ENCODE data around the gene HEPH.
"Not testable (repeated sequence)": the region's sequence is repeated elsewhere in the genome, so short reads cannot be mapped to it uniquely, and the experiment has no call there.

Gene HEPH

DNA sequence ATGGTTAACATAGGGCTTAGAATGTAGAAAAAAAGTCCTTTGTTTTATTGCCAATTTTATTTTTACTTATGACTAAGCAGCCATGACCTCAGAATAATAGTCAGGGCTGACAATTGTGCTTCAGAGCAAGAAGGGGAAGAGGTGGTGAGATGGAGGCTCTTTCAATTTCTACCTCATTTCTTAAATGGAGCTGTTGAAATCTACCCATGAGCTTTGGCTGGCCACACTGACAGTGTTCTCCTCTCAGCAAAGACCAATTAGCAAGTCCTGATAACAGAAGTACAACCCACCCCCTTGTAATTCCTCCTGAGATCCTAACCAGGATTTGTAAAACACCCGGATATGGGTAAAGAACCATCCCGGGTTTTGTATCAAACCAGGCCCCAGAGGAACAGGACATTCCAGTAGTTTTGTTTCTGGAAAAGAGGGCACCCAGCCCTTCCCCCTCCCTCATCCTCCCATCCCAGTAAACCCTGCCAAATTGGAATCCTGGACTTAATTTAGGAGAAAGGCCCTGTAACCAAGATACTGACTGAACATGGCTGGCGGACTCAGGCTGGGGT, at the start of gene HEPH:
HEPH (plus strand) TSS at position 399 of the 563 bp plus-strand sequence. CDS start 6,324 bp downstream, outside the sequence.
- no peak for DNase-seq (ENCODE audit: low read depth)

- DNase-seq (ENCODE audit: low read depth), result not testable (repeated sequence)
Measured at GRCh38 chrX:66118722-66119121, 45.3 kb upstream of the HEPH start.

GRCh38 chrX:66121354-66121753, 42.7 kb upstream of the HEPH start:
- not testable (repeated sequence) for DNase-seq (ENCODE audit: low read depth)

DNA sequence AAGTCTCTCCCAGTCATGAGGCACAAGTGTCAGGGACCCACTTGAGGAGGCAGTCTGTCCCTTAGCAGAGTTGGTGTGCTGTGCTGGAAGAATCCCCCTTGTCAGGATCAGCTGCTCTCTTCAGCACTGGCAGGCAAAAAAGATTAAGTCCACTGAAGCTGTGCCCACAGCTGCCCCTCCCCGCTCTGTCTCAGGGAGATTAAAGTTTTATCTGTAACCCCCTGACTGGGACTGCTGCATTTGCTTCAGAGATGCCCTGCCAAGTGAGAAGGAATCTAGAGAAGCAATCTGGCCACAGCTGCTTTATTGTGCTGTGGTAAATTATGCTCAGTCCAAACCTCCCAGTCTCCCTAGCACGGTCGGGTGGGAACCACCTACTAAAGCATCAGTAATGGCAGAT, 37.4 kb upstream of the HEPH start:
- DNase-seq (ENCODE audit: low read depth), result no peak

GRCh38 chrX:66130469-66130868, 33.6 kb upstream of the HEPH start:
- no peak for DNase-seq (ENCODE audit: low read depth)

DNA sequence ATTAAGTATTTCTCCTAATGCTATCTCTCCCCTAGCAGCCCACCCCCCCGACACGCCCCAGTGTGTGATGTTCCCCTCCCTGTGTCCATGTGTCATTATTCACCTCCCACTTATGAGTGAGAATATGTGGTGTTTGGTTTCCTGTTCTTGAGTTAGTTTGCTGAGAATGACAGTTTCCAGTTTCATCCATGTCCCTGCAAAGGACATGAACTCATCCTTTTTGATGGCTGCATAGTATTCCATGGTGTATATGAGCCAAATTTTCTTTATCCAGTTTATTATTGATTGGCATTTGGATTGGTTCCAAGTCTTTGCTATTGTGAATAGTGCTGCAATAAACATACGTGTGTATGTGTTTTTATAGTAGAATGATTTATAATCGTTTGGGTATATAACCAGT, 28.8 kb upstream of the HEPH start:
- not testable (repeated sequence) for DNase-seq (ENCODE audit: low read depth)

DNA sequence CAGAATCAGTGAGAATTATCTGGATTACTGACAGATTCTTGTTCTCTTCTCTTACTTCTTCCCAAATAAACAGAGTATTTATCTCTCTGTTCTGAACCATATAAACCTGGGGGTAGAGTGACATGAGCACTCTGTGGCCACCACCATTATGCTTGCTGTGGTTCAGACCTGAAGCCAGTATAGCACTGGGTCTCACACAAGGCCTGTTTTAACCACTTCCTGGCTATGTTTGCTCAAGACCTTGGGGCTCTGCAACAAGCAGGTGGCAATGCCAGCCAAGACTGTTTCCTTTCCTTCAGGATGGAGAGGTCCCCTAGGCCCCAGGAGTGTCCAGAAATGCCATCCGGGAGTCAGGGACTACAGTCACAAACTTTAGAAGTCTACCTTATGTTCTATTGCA, 21.7 kb upstream of the HEPH start:
- no peak for DNase-seq (ENCODE audit: low read depth)

GRCh38 chrX:66144258-66144657, 19.8 kb upstream of the HEPH start:
- DNase-seq (ENCODE audit: low read depth), result no peak

DNA sequence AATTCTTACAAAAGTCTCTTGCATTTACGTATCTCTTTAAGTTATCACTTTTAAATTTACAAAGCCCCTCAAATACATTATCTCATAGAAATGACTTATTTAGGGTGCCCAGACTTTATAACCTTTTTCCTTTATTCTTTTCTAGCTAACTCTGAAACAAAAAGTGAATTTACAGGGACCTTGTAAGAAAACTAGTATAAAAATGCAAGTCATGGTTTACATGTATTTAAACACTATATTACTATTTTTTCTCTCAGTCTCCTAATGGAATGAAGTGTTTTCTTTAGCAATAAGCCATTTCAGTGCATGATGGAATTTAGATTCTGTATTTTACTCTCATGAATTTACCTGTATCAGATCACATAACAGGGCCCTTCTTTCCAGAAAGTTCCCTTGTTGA, 14.5 kb upstream of the HEPH start:
- no peak for DNase-seq (ENCODE audit: low read depth)

DNA sequence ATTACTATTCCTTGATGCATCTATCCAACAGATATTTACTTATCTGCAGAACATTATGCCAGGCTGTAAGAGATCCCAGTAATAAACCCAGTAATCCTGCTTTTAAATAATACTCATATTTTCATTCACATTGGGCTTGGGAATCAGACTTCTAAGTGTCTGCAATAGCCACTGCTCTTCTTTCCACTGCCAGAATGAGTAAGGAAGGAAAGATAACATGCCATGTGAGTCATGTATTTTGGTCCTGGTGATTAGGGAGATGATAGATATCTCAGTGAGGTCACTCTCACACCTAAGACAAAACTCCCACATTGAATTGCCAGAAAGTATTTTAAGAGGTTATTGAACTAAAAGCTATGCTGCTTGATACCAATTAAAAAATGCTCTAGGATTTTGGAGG, 13.9 kb upstream of the HEPH start:
- no peak for DNase-seq (ENCODE audit: low read depth)

GRCh38 chrX:66162331-66162822, 1.7 kb upstream of the HEPH start:
- no peak for DNase-seq (ENCODE audit: low read depth)

- no peak for DNase-seq (ENCODE audit: low read depth)
Measured at GRCh38 chrX:66163447-66163846, 600 bp upstream of the HEPH start.

DNA sequence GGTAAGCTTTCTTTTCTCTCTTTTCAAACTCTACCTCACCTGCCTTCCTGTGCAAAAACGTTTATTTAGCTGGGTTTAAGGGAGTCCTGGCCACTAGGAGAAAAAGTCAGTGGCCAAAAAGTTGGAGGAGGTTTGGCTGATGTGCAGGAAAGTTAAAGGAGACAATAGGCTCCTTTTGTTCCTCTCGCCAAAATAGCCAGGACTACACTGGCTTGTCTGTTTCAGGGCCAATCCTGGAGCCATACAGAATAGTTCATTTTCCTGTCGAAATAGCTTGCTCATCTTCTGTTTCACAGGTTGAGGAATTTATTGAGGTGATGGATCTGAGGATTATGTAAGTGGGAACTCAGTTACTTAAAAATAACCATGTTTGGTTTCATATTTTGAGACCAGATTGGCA, 423 bp downstream of the HEPH start:
- DNase-seq (ENCODE audit: low read depth), result no peak

DNA sequence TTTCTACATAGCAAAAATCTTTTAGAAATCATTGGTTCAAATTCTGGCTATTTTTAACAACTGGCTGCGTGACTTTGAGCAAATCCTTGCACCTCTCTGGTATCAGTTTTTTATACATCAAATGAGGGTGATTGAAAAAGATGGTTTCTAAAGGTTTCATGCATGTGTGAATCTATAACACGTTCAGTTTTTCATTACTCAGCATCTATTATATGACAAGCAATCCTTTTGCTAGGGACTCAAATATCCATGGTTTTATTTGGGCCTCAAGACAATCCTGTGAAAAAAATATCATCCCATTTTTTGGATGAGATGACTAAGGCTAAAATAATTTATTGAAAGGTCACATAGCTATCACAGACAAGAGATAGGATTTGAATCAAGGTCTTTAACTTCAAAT, 884 bp downstream of the HEPH start:
- no peak for DNase-seq (ENCODE audit: low read depth)

- DNase-seq (ENCODE audit: low read depth), result no peak
Measured at GRCh38 chrX:66166671-66167070, 2.6 kb downstream of the HEPH start.

- DNase-seq (ENCODE audit: low read depth), result no peak
Measured at GRCh38 chrX:66167431-66167830, 3.4 kb downstream of the HEPH start.

GRCh38 chrX:66176134-66176533, 12.1 kb downstream of the HEPH start:
- no peak for DNase-seq (ENCODE audit: low read depth)

DNA sequence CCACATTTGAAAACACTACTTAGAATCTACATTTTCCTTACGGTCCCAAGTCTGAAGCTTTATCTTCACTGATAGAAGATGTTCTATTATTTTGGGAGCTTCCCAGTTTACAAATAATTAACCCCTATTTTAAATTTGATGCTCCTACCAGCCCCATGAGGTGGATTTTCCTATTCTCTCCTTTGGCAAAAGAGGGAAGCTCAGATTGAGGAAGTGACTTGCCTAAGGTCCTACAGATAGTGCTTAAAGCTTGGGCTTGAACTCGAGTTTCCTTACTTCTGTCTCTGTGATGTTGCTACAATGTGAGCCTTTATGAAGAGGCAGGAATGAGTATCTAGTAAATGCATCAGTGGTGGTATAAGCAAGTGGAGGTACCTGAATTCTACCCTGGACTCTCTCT, 27.5 kb downstream of the HEPH start:
- DNase-seq (ENCODE audit: low read depth), result no peak

DNA sequence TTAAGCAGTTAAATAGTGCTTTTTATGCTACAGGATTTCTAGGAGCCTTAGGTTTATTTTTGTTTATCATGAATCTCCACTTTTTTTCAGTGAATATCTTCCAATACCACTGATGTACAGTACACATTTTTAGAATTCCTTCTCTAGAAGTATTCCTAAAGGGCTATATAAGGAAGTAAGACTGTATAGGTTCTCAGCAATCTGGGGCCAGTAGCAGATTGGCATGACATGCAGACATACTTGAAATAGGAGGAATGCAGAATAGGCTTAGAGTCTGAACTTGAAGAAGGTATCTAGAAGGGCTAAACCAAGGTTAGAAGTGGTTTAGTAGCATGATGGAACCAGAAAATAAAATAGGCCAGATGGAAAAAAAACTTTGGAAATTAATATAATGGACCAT, 29.8 kb downstream of the HEPH start:
- no peak for DNase-seq (ENCODE audit: low read depth)

- DNase-seq (ENCODE audit: low read depth), result no peak
Measured at GRCh38 chrX:66200050-66200664, 36.1 kb downstream of the HEPH start.

DNA sequence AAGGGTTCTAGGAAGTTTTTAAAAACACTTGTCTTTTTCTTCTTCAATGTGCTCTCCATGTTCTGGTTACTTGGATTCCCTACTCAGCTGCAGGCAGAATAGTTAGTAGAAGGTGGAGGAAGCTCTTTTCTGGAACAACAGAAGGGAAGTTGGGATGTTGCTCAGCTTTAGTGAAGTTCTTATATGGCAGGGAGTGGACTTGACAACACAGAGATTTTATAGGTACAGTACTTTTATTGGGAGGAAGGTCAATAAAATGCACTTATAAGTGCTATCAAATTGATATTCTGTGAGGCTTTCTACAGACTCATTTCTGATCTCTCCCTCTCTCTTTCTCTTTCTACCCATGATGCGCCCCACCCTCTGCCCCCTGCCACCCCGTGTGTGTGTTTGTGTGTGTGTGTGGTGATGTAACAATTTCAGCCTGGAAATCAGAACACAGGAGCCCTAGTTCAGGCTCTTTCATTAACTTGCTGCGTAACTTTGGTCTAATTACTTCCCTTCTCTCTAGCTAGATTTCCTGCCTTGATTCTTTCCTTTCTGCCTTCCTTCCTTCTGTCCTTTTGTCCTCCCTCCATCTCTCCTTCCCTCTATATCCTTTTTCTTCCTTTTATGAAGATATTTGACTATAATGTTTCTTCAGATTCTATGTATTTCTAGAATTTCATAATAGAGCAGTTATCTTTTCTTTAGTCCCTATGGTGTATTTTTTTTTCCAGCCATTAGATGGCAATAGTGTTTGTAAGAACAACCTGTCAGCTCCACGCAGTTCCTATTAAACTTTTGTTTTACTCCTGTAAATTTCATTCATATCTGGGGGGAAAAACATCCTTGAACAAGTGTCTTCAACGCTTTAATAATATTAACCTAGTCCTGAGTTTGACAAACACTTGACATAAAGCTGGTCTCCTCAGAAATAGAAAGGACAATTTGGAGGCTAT, 37.1 kb downstream of the HEPH start:
- DNase-seq (ENCODE audit: low read depth), result no peak

GRCh38 chrX:66203114-66203513, 39.1 kb downstream of the HEPH start:
- DNase-seq (ENCODE audit: low read depth), result no peak

GRCh38 chrX:66221856-66222255, 57.8 kb downstream of the HEPH start:
- no peak for DNase-seq (ENCODE audit: low read depth)
